C4-2B (cell line): Measurements from ENCODE around the gene FAM81B.

Source experiments
- ZFX ChIP-seq: fragments of 450-650 bp; IDR thresholded peaks from 2 replicates; pipeline ENCODE4 v1.6.1; 2017
- TF ChIP-seq, protein P1 (sequence below): fragments of 450-650 bp; conservative IDR thresholded peaks from 2 replicates; pipeline ENCODE4 v1.5.1; 2017; ENCODE audit warnings: mild to moderate bottlenecking

DNA sequence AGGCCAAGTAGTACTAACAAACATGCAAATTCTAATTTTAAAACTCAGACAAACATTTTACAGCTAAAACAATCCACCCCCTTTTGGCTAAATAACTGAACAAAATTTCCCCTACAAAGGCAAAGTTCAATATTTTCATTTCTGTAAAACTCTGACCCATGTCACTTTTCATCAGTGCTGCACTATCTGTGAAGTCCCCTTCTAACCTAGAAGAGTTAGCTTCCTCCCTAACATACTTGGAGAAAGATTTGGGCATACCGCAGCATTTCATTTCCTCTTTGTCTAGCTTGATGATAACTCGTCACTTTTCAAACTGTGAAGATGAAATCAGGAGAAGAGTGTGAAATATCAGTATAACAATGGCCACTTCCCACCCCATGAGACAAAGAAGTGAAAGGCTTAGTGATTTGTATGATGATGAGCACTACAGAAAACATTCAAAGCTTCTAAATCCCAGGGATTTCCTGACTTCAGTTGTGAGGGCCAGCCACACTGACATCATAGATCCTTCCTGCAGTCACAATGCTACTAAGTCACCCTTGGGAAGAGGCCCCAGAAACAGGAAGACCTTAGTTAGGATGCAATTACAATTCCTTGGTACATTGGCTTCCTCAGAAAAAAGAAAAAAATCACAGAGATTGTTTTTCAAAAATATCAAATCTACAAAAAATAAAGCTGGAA, at the start of gene FAM81B:
- TF ChIP-seq, protein P1, sequence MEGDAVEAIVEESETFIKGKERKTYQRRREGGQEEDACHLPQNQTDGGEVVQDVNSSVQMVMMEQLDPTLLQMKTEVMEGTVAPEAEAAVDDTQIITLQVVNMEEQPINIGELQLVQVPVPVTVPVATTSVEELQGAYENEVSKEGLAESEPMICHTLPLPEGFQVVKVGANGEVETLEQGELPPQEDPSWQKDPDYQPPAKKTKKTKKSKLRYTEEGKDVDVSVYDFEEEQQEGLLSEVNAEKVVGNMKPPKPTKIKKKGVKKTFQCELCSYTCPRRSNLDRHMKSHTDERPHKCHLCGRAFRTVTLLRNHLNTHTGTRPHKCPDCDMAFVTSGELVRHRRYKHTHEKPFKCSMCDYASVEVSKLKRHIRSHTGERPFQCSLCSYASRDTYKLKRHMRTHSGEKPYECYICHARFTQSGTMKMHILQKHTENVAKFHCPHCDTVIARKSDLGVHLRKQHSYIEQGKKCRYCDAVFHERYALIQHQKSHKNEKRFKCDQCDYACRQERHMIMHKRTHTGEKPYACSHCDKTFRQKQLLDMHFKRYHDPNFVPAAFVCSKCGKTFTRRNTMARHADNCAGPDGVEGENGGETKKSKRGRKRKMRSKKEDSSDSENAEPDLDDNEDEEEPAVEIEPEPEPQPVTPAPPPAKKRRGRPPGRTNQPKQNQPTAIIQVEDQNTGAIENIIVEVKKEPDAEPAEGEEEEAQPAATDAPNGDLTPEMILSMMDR, result no peak
- no peak for TF ChIP-seq ZFX
